MCF 10A (cell line): ENCODE results near the gene OBI1. TPM values are rescaled to one million over a fixed set of nuclear protein-coding genes. Genes with fewer than 3 reads are reported as not detected.
A peak's percentile ranks its signal among the peaks of the same experiment; 100 is the strongest.

Source experiments
- BruUV-seq: library from RNA; stranded (reverse); fragments of 400-500 nt; replicated peaks from 2 replicates; lab custom pipeline; 2021; lab: Mats Ljungman, UMichigan
- CTCF ChIA-PET: fragments of 300-600 bp; sonication (Branson Sonifier 250); formaldehyde crosslinking; extraction: SDS; loops from one replicate; lab custom pipeline; 2021; ENCODE audit warnings: antibody characterized with exemption, inconsistent platforms; lab: Yijun Ruan, JAX
- POLR2A ChIA-PET: fragments of 300-600, 350-650 bp; sonication (Branson Sonifier 250); formaldehyde crosslinking; extraction: SDS; loops from one replicate; lab custom pipeline; 2020; ENCODE audit warnings: antibody characterized with exemption, inconsistent platforms; lab: Yijun Ruan, JAX
- DNase-seq: peaks from one replicate; pipeline ENCODE4 v3.0.0-alpha.2; 2018; ENCODE audit not compliant: unreplicated experiment
- H3K27ac Mint-ChIP-seq: one replicate; pipeline ENCODE4 v1.8.0; 2022; ENCODE audit warnings: mild to moderate bottlenecking, low read depth, mixed read lengths; ENCODE audit not compliant: unreplicated experiment
- H3K27me3 Mint-ChIP-seq: one replicate; pipeline ENCODE4 v1.8.0; 2022; ENCODE audit warnings: mixed read lengths; ENCODE audit not compliant: insufficient read depth, unreplicated experiment
- H3K36me3 Mint-ChIP-seq: one replicate; pipeline ENCODE4 v1.8.0; 2022; ENCODE audit warnings: mild to moderate bottlenecking, moderate library complexity, mixed read lengths; ENCODE audit not compliant: insufficient read depth, unreplicated experiment
- H3K4me1 Mint-ChIP-seq: one replicate; pipeline ENCODE4 v1.8.0; 2022; ENCODE audit warnings: mixed read lengths; ENCODE audit not compliant: insufficient read depth, unreplicated experiment
- H3K4me3 Mint-ChIP-seq: one replicate; pipeline ENCODE4 v1.8.0; 2022; ENCODE audit warnings: mild to moderate bottlenecking, moderate library complexity, mixed read lengths; ENCODE audit not compliant: unreplicated experiment
- H3K9me3 Mint-ChIP-seq: one replicate; pipeline ENCODE4 v1.8.0; 2022; ENCODE audit warnings: mixed read lengths; ENCODE audit not compliant: unreplicated experiment
- intact Hi-C: fragments of 100-400 bp; cut with micrococcal nuclease; formaldehyde crosslinking; loops from 2 replicates; pipeline ENCODE4 v1.14.1; 2022
- total RNA-seq: library from RNA; stranded (reverse); gene quantifications from 2 replicates; pipeline ENCODE4 v1.2.3, GENCODE V29; 2022
- TF ChIP-seq, protein P1 (sequence below): fragments of 200-600 bp; IDR thresholded peaks from one replicate; pipeline ENCODE4 v1.8.0; 2022; ENCODE audit warnings: antibody characterized with exemption, mild to moderate bottlenecking; ENCODE audit not compliant: unreplicated experiment

OBI1 gene
- total RNA-seq, 1 experiment from 2014 or later: 9.3 TPM

DNA sequence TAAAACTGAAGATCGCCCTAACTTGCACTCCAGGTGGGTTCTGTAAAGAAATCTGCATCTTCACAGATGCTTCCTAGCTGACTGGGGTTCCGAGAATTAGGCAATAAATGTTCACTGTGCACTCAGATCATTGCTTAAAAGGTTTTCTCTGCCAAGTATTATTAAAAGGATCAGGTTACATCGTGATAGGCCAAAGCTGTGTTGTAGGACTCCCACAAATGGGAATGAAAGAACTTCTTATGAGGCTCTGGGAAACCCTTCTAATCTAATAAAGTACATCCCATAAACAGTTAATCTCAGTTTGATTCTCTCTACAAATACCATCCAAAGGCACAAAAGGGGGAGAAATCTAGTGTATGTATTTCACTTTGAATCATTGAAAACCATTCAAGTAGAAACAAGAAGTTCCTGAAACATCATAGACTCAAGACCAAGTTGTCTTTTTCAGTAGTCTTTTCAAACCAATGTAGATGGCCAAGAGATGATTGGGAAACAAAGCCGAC lies 48.5 kb downstream of the OBI1 start:
- TF ChIP-seq, protein P1, sequence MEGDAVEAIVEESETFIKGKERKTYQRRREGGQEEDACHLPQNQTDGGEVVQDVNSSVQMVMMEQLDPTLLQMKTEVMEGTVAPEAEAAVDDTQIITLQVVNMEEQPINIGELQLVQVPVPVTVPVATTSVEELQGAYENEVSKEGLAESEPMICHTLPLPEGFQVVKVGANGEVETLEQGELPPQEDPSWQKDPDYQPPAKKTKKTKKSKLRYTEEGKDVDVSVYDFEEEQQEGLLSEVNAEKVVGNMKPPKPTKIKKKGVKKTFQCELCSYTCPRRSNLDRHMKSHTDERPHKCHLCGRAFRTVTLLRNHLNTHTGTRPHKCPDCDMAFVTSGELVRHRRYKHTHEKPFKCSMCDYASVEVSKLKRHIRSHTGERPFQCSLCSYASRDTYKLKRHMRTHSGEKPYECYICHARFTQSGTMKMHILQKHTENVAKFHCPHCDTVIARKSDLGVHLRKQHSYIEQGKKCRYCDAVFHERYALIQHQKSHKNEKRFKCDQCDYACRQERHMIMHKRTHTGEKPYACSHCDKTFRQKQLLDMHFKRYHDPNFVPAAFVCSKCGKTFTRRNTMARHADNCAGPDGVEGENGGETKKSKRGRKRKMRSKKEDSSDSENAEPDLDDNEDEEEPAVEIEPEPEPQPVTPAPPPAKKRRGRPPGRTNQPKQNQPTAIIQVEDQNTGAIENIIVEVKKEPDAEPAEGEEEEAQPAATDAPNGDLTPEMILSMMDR: no peak
- H3K9me3 Mint-ChIP-seq: no peaks in the 10 kb centered on the region
- H3K4me1 Mint-ChIP-seq: peaks cover 9% of the 10 kb centered on the region
- peak; percentile 65 for DNase-seq
- H3K27me3 Mint-ChIP-seq: peaks cover 17% of the 10 kb centered on the region
- no peak overlapping the region for H3K27ac Mint-ChIP-seq
- H3K4me3 Mint-ChIP-seq: no peak overlapping the region
- ChIA-PET POLR2A (no interaction called here), CTCF (interaction anchor here (0.8 to 0.9 kb wide), 2 partner anchors 25 to 370 kb away, joined by 3 to 6 read pairs; no protein-coding TSS in a partner anchor)
- no TSS peak for BruUV-seq
- H3K36me3 Mint-ChIP-seq: peaks cover 18% of the 10 kb centered on the region
- intact Hi-C loops: no loop called here

DNA sequence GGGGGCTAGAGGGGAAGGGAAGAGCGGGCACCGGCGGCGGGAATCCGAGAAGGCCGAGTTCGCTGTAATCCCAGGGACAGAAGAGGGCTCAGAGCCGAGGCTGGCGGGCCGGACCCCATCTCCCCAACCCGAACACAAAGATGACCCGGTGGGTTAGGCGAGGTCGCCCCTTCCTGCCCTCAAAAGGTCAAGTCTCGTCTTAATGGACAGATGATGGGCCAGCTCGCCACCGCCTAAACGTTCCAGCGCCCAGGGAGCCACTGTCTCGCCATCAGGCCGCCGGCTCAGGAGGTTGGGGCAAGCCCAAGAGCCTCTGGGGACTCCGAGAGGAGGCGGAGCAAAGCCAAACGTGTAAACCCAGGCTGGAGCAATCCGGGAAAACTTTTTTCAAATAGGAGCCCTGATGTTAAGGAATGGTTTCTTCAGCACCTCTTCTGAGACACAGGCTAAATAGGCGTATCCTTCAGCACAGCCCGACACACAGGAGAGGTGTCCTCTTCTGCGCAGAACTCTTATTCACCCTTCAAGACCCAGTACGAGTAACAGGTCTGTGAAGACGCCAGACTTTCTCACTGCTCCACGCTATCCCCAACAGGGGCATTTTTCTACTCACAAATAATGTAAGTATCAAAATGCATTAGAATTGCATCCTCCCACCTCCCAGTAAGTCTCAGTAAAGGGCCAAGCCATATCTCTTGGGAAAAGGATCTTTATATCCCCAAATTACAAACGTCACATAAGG lies 49.3 kb downstream of the OBI1 start:
- H3K4me1 Mint-ChIP-seq: peaks cover 9% of the 10 kb centered on the region
- H3K4me3 Mint-ChIP-seq: no peak overlapping the region
- ChIA-PET POLR2A (no interaction called here), CTCF (no interaction called here)
- no peak overlapping the region for H3K27ac Mint-ChIP-seq
- BruUV-seq: no TSS peak
- intact Hi-C loops: no loop called here
- TF ChIP-seq, protein P1: no peak
- H3K9me3 Mint-ChIP-seq: no peaks in the 10 kb centered on the region
- DNase-seq: no peak
- peaks cover 11% of the 10 kb centered on the region for H3K36me3 Mint-ChIP-seq
- H3K27me3 Mint-ChIP-seq: peaks cover 25% of the 10 kb centered on the region

DNA sequence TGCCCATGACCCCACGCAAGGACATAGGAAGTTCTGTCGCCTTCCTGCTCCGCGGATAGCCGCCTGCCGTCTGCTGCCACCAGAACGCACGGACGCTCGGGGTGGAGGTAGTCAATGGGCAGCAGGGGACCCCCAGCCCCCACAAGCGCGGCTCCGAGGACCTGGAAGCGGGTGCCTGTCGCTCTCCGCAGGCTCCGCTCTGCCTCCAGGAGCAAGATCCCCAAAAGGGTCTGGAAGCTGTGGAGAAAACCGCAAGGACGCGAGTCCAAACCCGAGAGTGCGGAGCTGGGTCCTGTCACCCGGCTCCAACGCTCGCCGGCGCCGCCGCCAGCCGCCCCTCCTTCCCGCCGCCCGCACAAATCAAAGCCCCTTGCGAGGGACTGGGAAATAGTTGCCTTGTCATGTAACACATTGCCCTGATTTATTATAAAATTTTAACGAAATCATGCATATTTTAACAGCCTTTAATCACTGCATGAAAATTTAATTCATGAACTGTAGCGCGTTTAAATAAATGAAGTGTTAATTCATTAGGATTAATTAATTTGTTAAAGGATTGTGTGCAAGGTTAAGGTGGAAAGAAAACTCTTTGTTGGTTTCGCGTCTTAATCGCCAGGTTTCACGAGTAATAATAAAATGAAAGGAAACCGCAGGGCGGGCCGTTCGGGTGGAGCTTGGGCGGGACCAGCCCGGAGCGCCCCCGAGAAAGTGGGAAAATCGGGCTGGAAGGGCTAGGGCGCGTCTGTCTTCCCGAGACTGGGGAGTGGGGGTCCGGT lies 50.1 kb downstream of the OBI1 start:
- Mint-ChIP-seq H3K4me3 (no peak overlapping the region), H3K4me1 (peaks cover 9% of the 10 kb centered on the region), H3K9me3 (no peaks in the 10 kb centered on the region), H3K27me3 (peaks cover 33% of the 10 kb centered on the region), H3K27ac (no peak overlapping the region), H3K36me3 (peaks cover 11% of the 10 kb centered on the region)
- intact Hi-C loops: no loop called here
- POLR2A ChIA-PET: no interaction called here
- DNase-seq: no peak
- no TSS peak for BruUV-seq
- TF ChIP-seq, protein P1: no peak
- CTCF ChIA-PET: no interaction called here

DNA sequence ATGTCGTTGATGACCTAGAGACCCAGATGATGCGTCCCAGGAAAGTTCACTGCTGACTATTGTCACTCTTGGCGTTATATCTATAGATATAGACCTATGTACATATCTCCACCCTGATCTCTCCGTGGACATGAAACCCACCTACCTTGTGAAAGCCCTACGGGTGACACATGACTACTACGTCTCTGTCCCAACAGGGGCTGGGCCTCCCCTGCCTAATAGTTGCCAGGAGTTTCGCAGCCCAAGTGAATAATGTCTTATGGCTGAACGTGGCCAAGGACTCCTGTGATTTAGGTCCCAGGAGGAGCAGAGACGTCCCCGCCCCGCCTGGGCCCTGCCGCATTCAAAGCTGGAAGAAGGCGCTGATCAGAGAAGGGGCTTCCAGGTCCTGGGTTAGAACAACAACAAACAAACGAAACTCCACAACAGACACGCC lies 50.7 kb downstream of the OBI1 start:
- intact Hi-C loops: no loop called here
- ChIA-PET POLR2A (no interaction called here), CTCF (no interaction called here)
- H3K4me3 Mint-ChIP-seq: no peak overlapping the region
- peaks cover 6% of the 10 kb centered on the region for H3K36me3 Mint-ChIP-seq
- TF ChIP-seq, protein P1: no peak
- peaks cover 9% of the 10 kb centered on the region for H3K4me1 Mint-ChIP-seq
- H3K27ac Mint-ChIP-seq: no peak overlapping the region
- no peak for DNase-seq
- BruUV-seq: no TSS peak
- no peaks in the 10 kb centered on the region for H3K9me3 Mint-ChIP-seq
- H3K27me3 Mint-ChIP-seq: peaks cover 36% of the 10 kb centered on the region
